Vagina (tissue), 2 donors: ENCODE data around the gene KIAA1671. TPM values are rescaled to one million over a fixed set of nuclear protein-coding genes. Genes with fewer than 3 reads are reported as not detected.

Source experiments
- DNase-seq, 2 donors: peaks; one replicate each; pipeline ENCODE4 v3.0.0-alpha.2; 2017; ENCODE audit errors: extremely low spot score in 2 of 2
- H3K27ac ChIP-seq: fragments of 200-600 bp; sonication (generic); one replicate; pipeline ENCODE4 v1.5.1; 2019
- H3K27me3 ChIP-seq: fragments of 200-600 bp; sonication (generic); one replicate; pipeline ENCODE4 v1.5.1; 2019
- H3K36me3 ChIP-seq, 2 donors: fragments of 200-600 bp; sonication (generic); one replicate each; pipeline ENCODE4 v1.5.1; 2017 to 2019
- H3K4me1 ChIP-seq: fragments of 200-600 bp; sonication (generic); one replicate; pipeline ENCODE4 v1.5.1; 2019
- H3K4me3 ChIP-seq, 2 donors: fragments of 200-600 bp; sonication (generic); 1 replicate in 1 of 2; 2 replicates in 1 of 2; pipeline ENCODE4 v1.5.1; 2016 to 2019
- H3K9me3 ChIP-seq: fragments of 200-600 bp; sonication (generic); one replicate; pipeline ENCODE4 v1.5.1; 2019
- CTCF ChIP-seq, 3 experiments: fragments of 450-650 bp in 2 of 3; fragments of 200-600 bp in 1 of 3; sonication (generic) in 1 of 3; IDR thresholded peaks; one replicate each; pipeline ENCODE4 v1.5.1; 2017 to 2019; ENCODE audit warnings: antibody characterized with exemption in 3 of 3, mild to moderate bottlenecking in 2 of 3, moderate library complexity in 2 of 3
- POLR2A ChIP-seq, 2 donors: fragments of 450-650 bp; IDR thresholded peaks; one replicate each; pipeline ENCODE4 v1.6.1; 2017; ENCODE audit warnings: antibody characterized with exemption in 2 of 2, mild to moderate bottlenecking in 2 of 2, moderate library complexity in 2 of 2
- POLR2AphosphoS5 ChIP-seq, 2 donors: sonication (generic); formaldehyde crosslinking; IDR thresholded peaks; one replicate each; pipeline ENCODE4 v1.9.0; 2017; ENCODE audit warnings: antibody characterized with exemption in 2 of 2, mild to moderate bottlenecking in 2 of 2, low read depth in 1 of 2; ENCODE audit not compliant: insufficient read depth in 1 of 2
- intact Hi-C: fragments of 100-400 bp; cut with DNase I; formaldehyde crosslinking; loops from one replicate; pipeline ENCODE4 v1.15.1; 2023
- total RNA-seq: library from RNA; depleted of rRNA; stranded (reverse); fragments of >200 nt; gene quantifications from one replicate; pipeline ENCODE4 v1.2.3, GENCODE V29; 2016

Gene KIAA1671
- total RNA-seq, 1 donor from 2014 or later: 54.0 TPM

GRCh38 chr22:25013607-25014006, 61.1 kb downstream of the KIAA1671 start:
- no peak overlapping the region for H3K27ac ChIP-seq
- H3K4me3 ChIP-seq: no peak overlapping the region
- TF ChIP-seq CTCF (IDR thresholded peaks at IDR 0.05): no peak
- TF ChIP-seq POLR2A (IDR thresholded peaks at IDR 0.05): no peak
- no peak for TF ChIP-seq POLR2AphosphoS5 (IDR thresholded peaks at IDR 0.05; ENCODE audit: insufficient read depth in 1 of 2, low read depth in 1 of 2)
- H3K36me3 ChIP-seq: no peaks in the 10 kb centered on the region
- intact Hi-C loops: no loop called here
- H3K27me3 ChIP-seq: no peaks in the 10 kb centered on the region
- no peaks in the 10 kb centered on the region for H3K9me3 ChIP-seq
- DNase-seq: no peak
- H3K4me1 ChIP-seq: peaks cover 17% of the 10 kb centered on the region

DNA sequence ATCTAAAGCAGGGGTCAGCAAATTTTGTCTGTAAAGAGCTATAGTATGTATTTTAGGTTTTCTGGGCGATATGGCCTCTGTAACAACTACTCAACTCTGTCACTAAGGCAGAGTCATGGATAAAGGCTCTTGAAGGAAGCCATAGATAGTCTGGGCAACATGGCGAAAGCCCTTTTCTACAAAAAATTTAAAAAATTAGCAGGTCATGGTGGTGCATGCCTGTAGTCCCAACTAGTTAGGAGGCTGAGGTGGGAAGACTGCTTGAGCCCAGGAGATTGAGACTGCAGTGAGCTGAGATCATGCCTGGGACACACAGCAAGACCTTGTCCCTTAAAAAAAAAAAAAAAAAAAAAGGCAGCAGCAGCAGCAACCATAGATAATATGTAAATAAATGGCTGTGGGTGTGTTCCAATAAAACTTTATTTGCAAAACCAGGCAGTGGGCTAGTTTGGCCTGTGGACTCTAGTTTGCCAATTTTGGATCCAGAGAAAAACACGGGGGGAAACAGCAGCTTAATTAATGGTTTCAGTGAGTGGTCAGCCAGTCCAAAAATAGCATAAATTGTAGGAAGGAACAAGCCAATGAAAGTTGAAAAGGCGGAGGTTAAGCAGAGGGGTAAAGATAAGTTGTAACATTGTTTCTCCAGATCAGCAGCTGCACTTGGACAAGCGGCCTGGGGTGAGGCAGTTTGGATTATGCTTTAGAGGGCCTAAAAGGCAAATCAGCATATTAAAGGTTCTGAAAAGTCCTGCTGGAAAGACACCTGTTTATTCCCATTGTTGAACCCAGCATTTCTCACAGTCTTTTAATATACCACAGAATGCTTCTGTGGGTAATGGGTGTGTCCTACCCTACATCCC, 62.6 kb downstream of the KIAA1671 start:
- intact Hi-C loops: no loop called here
- no peak for DNase-seq
- Histone ChIP-seq H3K4me1 (peaks cover 17% of the 10 kb centered on the region), H3K36me3 (no peaks in the 10 kb centered on the region), H3K27ac (no peak overlapping the region), H3K27me3 (no peaks in the 10 kb centered on the region), H3K9me3 (no peaks in the 10 kb centered on the region), H3K4me3 (no peak overlapping the region)
- TF ChIP-seq POLR2A (IDR thresholded peaks at IDR 0.05): no peak
- TF ChIP-seq POLR2AphosphoS5 (IDR thresholded peaks at IDR 0.05; ENCODE audit: insufficient read depth in 1 of 2, low read depth in 1 of 2): no peak
- no peak for TF ChIP-seq CTCF (IDR thresholded peaks at IDR 0.05)

DNA sequence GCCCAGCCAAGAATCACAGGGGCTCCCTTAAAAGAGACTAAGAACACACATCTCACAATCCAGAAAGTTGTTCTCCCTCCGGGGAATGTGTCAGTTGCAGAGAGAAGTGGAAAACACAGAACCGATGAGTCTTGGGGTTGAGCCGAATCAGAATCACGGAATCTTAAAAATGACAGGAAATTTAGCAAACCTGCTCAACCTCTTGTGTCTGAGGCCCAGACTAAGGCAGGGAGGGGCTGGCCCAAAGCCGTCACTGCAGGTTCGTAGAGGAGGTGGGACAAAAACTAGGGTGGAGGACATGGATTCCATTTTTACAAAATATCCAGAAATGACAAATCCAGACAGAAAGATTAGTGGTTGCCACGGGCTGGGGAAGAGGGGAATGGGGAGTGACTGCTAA, 63.8 kb downstream of the KIAA1671 start:
- TF ChIP-seq POLR2A (IDR thresholded peaks at IDR 0.05) (no peak), POLR2AphosphoS5 (IDR thresholded peaks at IDR 0.05; ENCODE audit: insufficient read depth in 1 of 2, low read depth in 1 of 2) (no peak), CTCF (IDR thresholded peaks at IDR 0.05) (no peak)
- intact Hi-C loops: no loop called here

DNA sequence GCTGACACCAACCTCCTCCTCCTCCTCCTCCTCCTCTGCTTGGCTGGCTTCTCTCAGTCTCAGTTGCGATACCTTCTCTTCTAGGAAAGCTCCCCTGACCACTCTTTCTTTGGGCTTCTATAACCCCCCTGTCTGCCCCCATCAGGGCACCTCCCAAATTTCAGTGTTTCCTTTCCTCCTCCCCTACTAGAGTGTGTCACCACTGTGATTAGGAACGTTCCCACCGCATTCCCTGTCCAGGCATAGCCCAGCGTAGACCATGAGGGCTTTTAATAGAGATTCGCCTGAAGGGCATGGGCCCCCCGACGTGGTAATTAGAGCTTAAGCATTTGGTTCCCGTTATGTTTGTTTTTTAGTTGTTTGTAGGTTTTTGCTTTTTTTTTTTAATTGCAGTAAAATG, 65.5 kb downstream of the KIAA1671 start:
- TF ChIP-seq POLR2AphosphoS5 (IDR thresholded peaks at IDR 0.05; ENCODE audit: insufficient read depth in 1 of 2, low read depth in 1 of 2) (no peak), POLR2A (IDR thresholded peaks at IDR 0.05) (no peak), CTCF (IDR thresholded peaks at IDR 0.05) (no peak)
- Histone ChIP-seq H3K36me3 (no peaks in the 10 kb centered on the region), H3K27ac (no peak overlapping the region), H3K4me1 (peaks cover 13% of the 10 kb centered on the region), H3K9me3 (no peaks in the 10 kb centered on the region), H3K27me3 (no peaks in the 10 kb centered on the region), H3K4me3 (no peak overlapping the region)
- intact Hi-C loops: no loop called here
- no peak for DNase-seq

More for the DNA sequence above, 63.8 kb downstream of the KIAA1671 start:
- DNase-seq: no peak
- Histone ChIP-seq H3K36me3 (no peaks in the 10 kb centered on the region), H3K4me1 (peaks cover 17% of the 10 kb centered on the region), H3K9me3 (no peaks in the 10 kb centered on the region), H3K4me3 (no peak overlapping the region), H3K27me3 (no peaks in the 10 kb centered on the region), H3K27ac (no peak overlapping the region)
